WTC11 (cell line): ENCODE results near the gene HNRNPA0. TPM values are rescaled to one million over a fixed set of nuclear protein-coding genes. Genes with fewer than 3 reads are reported as not detected.

Experiments
- ATAC-seq: fragments of 200-7000 bp; cut with Tn5 transposase; 2 replicates; pipeline ENCODE4 v1.10.0; 2021; ENCODE audit warnings: mild to moderate bottlenecking, moderate library complexity
- CTCF ChIA-PET: fragments of 300-600 bp; sonication (Branson Sonifier 250); formaldehyde crosslinking; loops from one replicate; lab custom pipeline; 2021; ENCODE audit warnings: antibody characterized with exemption; lab: Charles Lee
- POLR2A ChIA-PET: fragments of 350-600 bp; sonication (Branson Sonifier 250); formaldehyde crosslinking; loops from one replicate; lab custom pipeline; 2021; ENCODE audit warnings: antibody characterized with exemption; lab: Charles Lee
- DNase-seq: peaks from one replicate; pipeline ENCODE4 v3.0.0; 2021; ENCODE audit warnings: low spot score
- H3K27ac Mint-ChIP-seq: 2 replicates; pipeline ENCODE4 v1.8.0; 2021; ENCODE audit warnings: mixed read lengths
- H3K27me3 Mint-ChIP-seq: 2 replicates; pipeline ENCODE4 v1.8.0; 2021; ENCODE audit warnings: low read depth, mild to moderate bottlenecking, moderate library complexity, mixed read lengths
- H3K36me3 Mint-ChIP-seq: 2 replicates; pipeline ENCODE4 v1.8.0; 2021; ENCODE audit warnings: mixed read lengths
- H3K4me1 Mint-ChIP-seq: 2 replicates; pipeline ENCODE4 v1.8.0; 2022; ENCODE audit warnings: mixed read lengths
- H3K4me3 Mint-ChIP-seq: 2 replicates; pipeline ENCODE4 v1.8.0; 2021; ENCODE audit warnings: mild to moderate bottlenecking, moderate library complexity, mixed read lengths
- H3K9me3 Mint-ChIP-seq: 2 replicates; pipeline ENCODE4 v1.8.0; 2021; ENCODE audit warnings: mixed read lengths
- AR ChIP-seq: fragments of 250-450 bp; sonication (Bioruptor Pico); IDR thresholded peaks from 2 replicates; pipeline ENCODE4 v1.9.0; 2021; ENCODE audit warnings: mild to moderate bottlenecking
- ARID4B ChIP-seq: sonication (generic); formaldehyde crosslinking; IDR thresholded peaks from 2 replicates; pipeline ENCODE4 v1.8.0; 2023; ENCODE audit warnings: missing genetic modification reagents, mild to moderate bottlenecking, borderline replicate concordance
- ATF1 ChIP-seq: sonication (generic); formaldehyde crosslinking; IDR thresholded peaks from 2 replicates; pipeline ENCODE4 v1.8.1; 2023; ENCODE audit warnings: mild to moderate bottlenecking, moderate library complexity, missing genetic modification reagents
- CREB1 ChIP-seq: sonication (generic); formaldehyde crosslinking; IDR thresholded peaks from 2 replicates; pipeline ENCODE4 v1.8.0; 2023; ENCODE audit warnings: mild to moderate bottlenecking, missing genetic modification reagents
- E2F1 ChIP-seq: sonication (generic); formaldehyde crosslinking; IDR thresholded peaks from 2 replicates; pipeline ENCODE4 v1.8.0; 2022; ENCODE audit warnings: mild to moderate bottlenecking, missing genetic modification reagents
- ETV6 ChIP-seq: sonication (generic); formaldehyde crosslinking; IDR thresholded peaks from 2 replicates; pipeline ENCODE4 v1.8.1; 2022; ENCODE audit warnings: mild to moderate bottlenecking, missing genetic modification reagents
- HMGA2 ChIP-seq: fragments of 250-450 bp; sonication (Bioruptor Pico); IDR thresholded peaks from 2 replicates; pipeline ENCODE4 v1.4.0; 2021; ENCODE audit warnings: mild to moderate bottlenecking, moderate library complexity
- HMGXB4 ChIP-seq: sonication (generic); formaldehyde crosslinking; IDR thresholded peaks from 2 replicates; pipeline ENCODE4 v1.8.1; 2023; ENCODE audit warnings: mild to moderate bottlenecking, moderate library complexity, missing genetic modification reagents
- JUN ChIP-seq: sonication (generic); formaldehyde crosslinking; IDR thresholded peaks from 2 replicates; pipeline ENCODE4 v1.8.0; 2023; ENCODE audit warnings: mild to moderate bottlenecking, missing genetic modification reagents
- KAT7 ChIP-seq: sonication (generic); formaldehyde crosslinking; IDR thresholded peaks from 2 replicates; pipeline ENCODE4 v1.8.1; 2023; ENCODE audit warnings: missing genetic modification reagents, mild to moderate bottlenecking, borderline replicate concordance
- MXD4 ChIP-seq: fragments of 250-450 bp; sonication (Bioruptor Pico); IDR thresholded peaks from 2 replicates; pipeline ENCODE4 v1.8.0; 2021; ENCODE audit warnings: mild to moderate bottlenecking, moderate library complexity, borderline replicate concordance
- NFE2L1 ChIP-seq: sonication (generic); formaldehyde crosslinking; IDR thresholded peaks from 2 replicates; pipeline ENCODE4 v1.8.1; 2023; ENCODE audit warnings: missing genetic modification reagents
- NR2C2 ChIP-seq: sonication (generic); formaldehyde crosslinking; IDR thresholded peaks from 2 replicates; pipeline ENCODE4 v1.8.0; 2022; ENCODE audit warnings: mild to moderate bottlenecking, missing genetic modification reagents
- NR3C1 ChIP-seq: sonication (generic); formaldehyde crosslinking; conservative IDR thresholded peaks from 2 replicates; pipeline ENCODE4 v1.8.1; 2023; ENCODE audit warnings: low read depth, mild to moderate bottlenecking, missing genetic modification reagents
- OVOL2 ChIP-seq: fragments of 250-450 bp; sonication (Bioruptor Pico); IDR thresholded peaks from 2 replicates; pipeline ENCODE4 v1.9.0; 2021; ENCODE audit warnings: mild to moderate bottlenecking, borderline replicate concordance
- PREB ChIP-seq: sonication (generic); formaldehyde crosslinking; IDR thresholded peaks from 2 replicates; pipeline ENCODE4 v1.8.1; 2022; ENCODE audit warnings: mild to moderate bottlenecking, missing genetic modification reagents, moderate library complexity, borderline replicate concordance
- RORB ChIP-seq: fragments of 250-450 bp; sonication (Bioruptor Pico); IDR thresholded peaks from 2 replicates; pipeline ENCODE4 v1.9.0; 2021; ENCODE audit warnings: mild to moderate bottlenecking
- STAT6 ChIP-seq: sonication (generic); formaldehyde crosslinking; conservative IDR thresholded peaks from 2 replicates; pipeline ENCODE4 v1.8.1; 2023; ENCODE audit warnings: mild to moderate bottlenecking, low read depth, missing genetic modification reagents, moderate library complexity
- TCF7 ChIP-seq: sonication (generic); formaldehyde crosslinking; IDR thresholded peaks from 2 replicates; pipeline ENCODE4 v1.8.0; 2022; ENCODE audit warnings: mild to moderate bottlenecking, low read depth, missing genetic modification reagents, moderate library complexity
- ZNF232 ChIP-seq: sonication (generic); formaldehyde crosslinking; IDR thresholded peaks from 2 replicates; pipeline ENCODE4 v1.8.0; 2022; ENCODE audit warnings: mild to moderate bottlenecking, missing genetic modification reagents
- ZNF396 ChIP-seq: fragments of 250-450 bp; sonication (Bioruptor Pico); IDR thresholded peaks from 2 replicates; pipeline ENCODE4 v1.8.0; 2021; ENCODE audit warnings: mild to moderate bottlenecking, moderate library complexity, borderline replicate concordance
- total RNA-seq: library from RNA; stranded (reverse); gene quantifications from 3 replicates; pipeline ENCODE4 v1.2.3, GENCODE V29; 2021

HNRNPA0 gene
- total RNA-seq, 1 experiment from 2014 or later, result 66.6 TPM

- POLR2A ChIA-PET, result no interaction called here
- Mint-ChIP-seq H3K27ac (no peak overlapping the region), H3K27me3 (no peaks in the 10 kb centered on the region), H3K4me3 (no peak overlapping the region), H3K36me3 (peaks cover 45% of the 10 kb centered on the region), H3K4me1 (no peaks in the 10 kb centered on the region), H3K9me3 (peaks cover 27% of the 10 kb centered on the region)
- TF ChIP-seq ZNF396 (CRISPR knock-in tag), result no peak
- TF ChIP-seq ATF1 (CRISPR knock-in tag), result no peak
- no peak for TF ChIP-seq AR (CRISPR knock-in tag)
- TF ChIP-seq KAT7 (CRISPR knock-in tag), result no peak
- TF ChIP-seq ZNF232 (CRISPR knock-in tag), result no peak
- TF ChIP-seq ARID4B (CRISPR knock-in tag), result no peak
- no peak for TF ChIP-seq STAT6 (CRISPR knock-in tag)
- DNase-seq (no peak), ATAC-seq (no peak)
- CTCF ChIA-PET, result no interaction called here
These were observed 38.7 kb downstream of the HNRNPA0 start for GRCh38 chr5:137715456-137715855.

- Mint-ChIP-seq H3K9me3 (peaks cover 27% of the 10 kb centered on the region), H3K27ac (no peak overlapping the region), H3K36me3 (peaks cover 45% of the 10 kb centered on the region), H3K4me3 (no peak overlapping the region), H3K4me1 (no peaks in the 10 kb centered on the region), H3K27me3 (no peaks in the 10 kb centered on the region)
- POLR2A ChIA-PET, result no interaction called here
- ATAC-seq (no peak), DNase-seq (no peak)
- CTCF ChIA-PET, result no interaction called here
- TF ChIP-seq CREB1 (CRISPR knock-in tag), result no peak
- no peak for TF ChIP-seq RORB
- no peak for TF ChIP-seq NFE2L1
- no peak for TF ChIP-seq NR2C2 (CRISPR knock-in tag)
- TF ChIP-seq ETV6 (CRISPR knock-in tag), result no peak
- no peak for TF ChIP-seq PREB (CRISPR knock-in tag)
- TF ChIP-seq E2F1 (CRISPR knock-in tag), result no peak
- TF ChIP-seq HMGXB4, result no peak
- no peak for TF ChIP-seq JUN (CRISPR knock-in tag)
- no peak for TF ChIP-seq NR3C1 (CRISPR knock-in tag)
- TF ChIP-seq TCF7 (CRISPR knock-in tag), result no peak
- TF ChIP-seq OVOL2 (CRISPR knock-in tag), result no peak
- TF ChIP-seq MXD4, result no peak
- TF ChIP-seq HMGA2 (CRISPR knock-in tag), result no peak
These were observed 39.2 kb downstream of the HNRNPA0 start for GRCh38 chr5:137714946-137715345.
